GM23338 (cell line): ENCODE measurements around the gene ST6GALNAC3. TPM values are rescaled to one million over a fixed set of nuclear protein-coding genes. Genes with fewer than 3 reads are reported as not detected.

Experiments used
- ATAC-seq: fragments of 200-7000 bp; cut with Tn5 transposase; 3 replicates; pipeline ENCODE4 v1.9.1; 2020
- DNase-seq: peaks from one replicate; pipeline ENCODE4 v3.0.0-alpha.2; 2015; ENCODE audit warnings: low spot score
- H2AFZ ChIP-seq: fragments of 200-600 bp; sonication (generic); 2 replicates; pipeline ENCODE4 v1.8.0; 2016; ENCODE audit warnings: antibody characterized with exemption, mild to moderate bottlenecking, moderate library complexity
- H3F3A ChIP-seq: fragments of 200-600 bp; sonication (generic); replicated peaks from 2 replicates; pipeline ENCODE4 v1.8.0; 2017; ENCODE audit warnings: antibody characterized with exemption, mixed run types, low read depth
- H3K27ac ChIP-seq: fragments of 200-600 bp; sonication (generic); 2 replicates; pipeline ENCODE4 v1.6.1; 2016; ENCODE audit warnings: low read depth
- H3K27me3 ChIP-seq: fragments of 200-600 bp; sonication (generic); 2 replicates; pipeline ENCODE4 v1.8.0; 2016; ENCODE audit warnings: mild to moderate bottlenecking, mixed run types, moderate library complexity; ENCODE audit not compliant: insufficient read depth
- H3K36me3 ChIP-seq: fragments of 200-600 bp; sonication (generic); 2 replicates; pipeline ENCODE4 v1.8.0; 2016; ENCODE audit warnings: mild to moderate bottlenecking; ENCODE audit not compliant: insufficient read depth
- H3K4me1 ChIP-seq: fragments of 200-600 bp; sonication (generic); 2 replicates; pipeline ENCODE4 v1.8.0; 2016; ENCODE audit warnings: mild to moderate bottlenecking, moderate library complexity; ENCODE audit not compliant: insufficient read depth
- H3K4me2 ChIP-seq: fragments of 200-600 bp; sonication (generic); 2 replicates; pipeline ENCODE4 v1.7.1; 2017; ENCODE audit warnings: mixed run types
- H3K4me3 ChIP-seq: fragments of 200-600 bp; sonication (generic); 2 replicates; pipeline ENCODE4 v1.6.1; 2016; ENCODE audit warnings: mixed run types
- H3K79me2 ChIP-seq: fragments of 200-600 bp; sonication (generic); replicated peaks from 2 replicates; pipeline ENCODE4 v1.8.0; 2017; ENCODE audit warnings: mild to moderate bottlenecking; ENCODE audit not compliant: insufficient read depth
- H3K9me2 ChIP-seq: fragments of 200-600 bp; sonication (generic); 2 replicates; pipeline ENCODE4 v1.8.0; 2017; ENCODE audit not compliant: insufficient read depth
- H4K20me1 ChIP-seq: fragments of 200-600 bp; sonication (generic); replicated peaks from 2 replicates; pipeline ENCODE4 v1.8.0; 2017; ENCODE audit warnings: mild to moderate bottlenecking; ENCODE audit not compliant: insufficient read depth
- H3K27ac Mint-ChIP-seq: 2 replicates; pipeline ENCODE4 v1.8.0; 2020; ENCODE audit warnings: inconsistent platforms, mild to moderate bottlenecking, moderate library complexity, mixed read lengths
- H3K27me3 Mint-ChIP-seq: 3 replicates; pipeline ENCODE4 v1.8.0; 2022; ENCODE audit warnings: low read depth, mild to moderate bottlenecking, moderate library complexity, mixed read lengths, inconsistent platforms; ENCODE audit not compliant: insufficient read depth, poor library complexity
- H3K36me3 Mint-ChIP-seq: 3 replicates; pipeline ENCODE4 v1.8.0; 2021; ENCODE audit warnings: low read depth, mild to moderate bottlenecking, inconsistent platforms, moderate library complexity, mixed read lengths
- H3K4me1 Mint-ChIP-seq: 3 replicates; pipeline ENCODE4 v1.8.0; 2020; ENCODE audit warnings: mild to moderate bottlenecking, inconsistent platforms, mixed read lengths
- H3K4me3 Mint-ChIP-seq: 3 replicates; pipeline ENCODE4 v1.8.0; 2021; ENCODE audit warnings: moderate library complexity, mild to moderate bottlenecking, inconsistent platforms, mixed read lengths
- H3K9me3 Mint-ChIP-seq: 3 replicates; pipeline ENCODE4 v1.8.0; 2020; ENCODE audit warnings: moderate library complexity, mild to moderate bottlenecking, inconsistent platforms, mixed read lengths
- CREB1 ChIP-seq: fragments of 250-450 bp; sonication (Bioruptor Pico); IDR thresholded peaks from 2 replicates; pipeline ENCODE4 v1.5.0; 2020; ENCODE audit warnings: low read depth, mild to moderate bottlenecking, moderate library complexity
- ETS1 ChIP-seq: IDR thresholded peaks from 2 replicates; pipeline ENCODE4 v1.6.1; 2016; ENCODE audit warnings: antibody characterized with exemption
- EZH2 ChIP-seq: fragments of 200-600 bp; sonication (generic); IDR thresholded peaks from one replicate; pipeline ENCODE4 v1.8.0; 2017; ENCODE audit warnings: antibody characterized with exemption, mild to moderate bottlenecking, low read depth; ENCODE audit not compliant: unreplicated experiment
- EZH2phosphoT487 ChIP-seq: fragments of 200-600 bp; sonication (generic); IDR thresholded peaks from one replicate; pipeline ENCODE4 v1.8.1; 2018; ENCODE audit warnings: antibody characterized with exemption; ENCODE audit not compliant: unreplicated experiment
- JUNB ChIP-seq: IDR thresholded peaks from one replicate; pipeline ENCODE4 v1.6.1; 2016; ENCODE audit warnings: antibody characterized with exemption; ENCODE audit not compliant: unreplicated experiment
- NANOG ChIP-seq: IDR thresholded peaks from 2 replicates; pipeline ENCODE4 v1.6.1; 2016; ENCODE audit warnings: antibody characterized with exemption, borderline replicate concordance
- POLR2AphosphoS5 ChIP-seq: IDR thresholded peaks from 2 replicates; pipeline ENCODE4 v1.6.1; 2016; ENCODE audit warnings: antibody characterized with exemption, low read depth
- STAT1 ChIP-seq: IDR thresholded peaks from one replicate; pipeline ENCODE4 v1.6.1; 2016; ENCODE audit warnings: antibody characterized with exemption; ENCODE audit not compliant: unreplicated experiment
- ZNF114 ChIP-seq: fragments of 250-450 bp; sonication (Bioruptor Pico); IDR thresholded peaks from 2 replicates; pipeline ENCODE4 v1.5.0; 2020; ENCODE audit warnings: mild to moderate bottlenecking, moderate library complexity
- ZNF331 ChIP-seq: fragments of 250-450 bp; sonication (Bioruptor Pico); IDR thresholded peaks from 2 replicates; pipeline ENCODE4 v1.5.0; 2020; ENCODE audit warnings: low read depth, mild to moderate bottlenecking, moderate library complexity
- polyA plus RNA-seq: library from polyadenylated mRNA; unstranded; fragments of >200 nt; fragmentation: Nextera tagmentation; extraction: Ambion mirVana; gene quantifications from 2 replicates; pipeline ENCODE4 v1.2.1, GENCODE V29; 2016
- total RNA-seq: library from RNA; depleted of rRNA; stranded (reverse); fragments of >200 nt; shearing (Covaris generic); gene quantifications from 2 replicates; pipeline ENCODE4 v1.2.3, GENCODE V29; 2014
- TF ChIP-seq, protein P1 (sequence below), 2 experiments: fragments of 200-600 bp in 1 of 2; sonication (generic) in 1 of 2; conservative IDR thresholded peaks; 2 replicates each; pipeline versions ENCODE4 v1.5.1 to v1.6.1; 2016 to 2017; ENCODE audit warnings: antibody characterized with exemption in 2 of 2, low read depth in 2 of 2, mild to moderate bottlenecking in 2 of 2, moderate library complexity in 1 of 2
- TF ChIP-seq, protein P2 (sequence below): fragments of 250-450 bp; sonication (Bioruptor Pico); IDR thresholded peaks from 2 replicates; pipeline ENCODE4 v1.5.0; 2020; ENCODE audit warnings: mild to moderate bottlenecking, moderate library complexity
- TF ChIP-seq, protein P3 (sequence below): IDR thresholded peaks from one replicate; pipeline ENCODE4 v1.6.1; 2018; ENCODE audit warnings: antibody characterized with exemption; ENCODE audit not compliant: unreplicated experiment

ST6GALNAC3 gene
- total and polyA plus RNA-seq, 2 experiments from 2014 or later, result 4.7 to 11.6 TPM

GRCh38 chr1:76231320-76231719, 156.8 kb downstream of the ST6GALNAC3 start (continued):
- TF ChIP-seq, protein P1, sequence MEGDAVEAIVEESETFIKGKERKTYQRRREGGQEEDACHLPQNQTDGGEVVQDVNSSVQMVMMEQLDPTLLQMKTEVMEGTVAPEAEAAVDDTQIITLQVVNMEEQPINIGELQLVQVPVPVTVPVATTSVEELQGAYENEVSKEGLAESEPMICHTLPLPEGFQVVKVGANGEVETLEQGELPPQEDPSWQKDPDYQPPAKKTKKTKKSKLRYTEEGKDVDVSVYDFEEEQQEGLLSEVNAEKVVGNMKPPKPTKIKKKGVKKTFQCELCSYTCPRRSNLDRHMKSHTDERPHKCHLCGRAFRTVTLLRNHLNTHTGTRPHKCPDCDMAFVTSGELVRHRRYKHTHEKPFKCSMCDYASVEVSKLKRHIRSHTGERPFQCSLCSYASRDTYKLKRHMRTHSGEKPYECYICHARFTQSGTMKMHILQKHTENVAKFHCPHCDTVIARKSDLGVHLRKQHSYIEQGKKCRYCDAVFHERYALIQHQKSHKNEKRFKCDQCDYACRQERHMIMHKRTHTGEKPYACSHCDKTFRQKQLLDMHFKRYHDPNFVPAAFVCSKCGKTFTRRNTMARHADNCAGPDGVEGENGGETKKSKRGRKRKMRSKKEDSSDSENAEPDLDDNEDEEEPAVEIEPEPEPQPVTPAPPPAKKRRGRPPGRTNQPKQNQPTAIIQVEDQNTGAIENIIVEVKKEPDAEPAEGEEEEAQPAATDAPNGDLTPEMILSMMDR (conservative IDR thresholded peaks at IDR 0.05; ENCODE audit: low read depth in 2 of 2), result no peak
- no peak for TF ChIP-seq ZNF114 (CRISPR knock-in tag)
- no peak for TF ChIP-seq CREB1
- no peak for TF ChIP-seq STAT1
- TF ChIP-seq ETS1, result no peak
- TF ChIP-seq EZH2, result no peak

- Mint-ChIP-seq H3K27me3 (no peaks in the 10 kb centered on the region), H3K36me3 (peaks cover 12% of the 10 kb centered on the region; the same call in 2 of the 3 replicates), H3K4me3 (no peak overlapping the region), H3K9me3 (no peaks in the 10 kb centered on the region), H3K4me1 (peaks cover 62% of the 10 kb centered on the region), H3K27ac (no peak overlapping the region)
- DNase-seq (no peak), ATAC-seq (no peak)
- Histone ChIP-seq H3K4me2 (no peak overlapping the region), H3K4me3 (no peak overlapping the region), H3K9me2 (peaks cover 10% of the 10 kb centered on the region; the same call in 1 of the 2 replicates), H3K27me3 (no peaks in the 10 kb centered on the region), H3K27ac (no peak overlapping the region), H2AFZ (no peak overlapping the region), H3K4me1 (peaks cover 62% of the 10 kb centered on the region), H4K20me1 (no peaks in the 10 kb centered on the region), H3K79me2 (no peaks in the 10 kb centered on the region), H3F3A (0 out of 2 replicates have a peak, but pooled peaks cover 4% of the 10 kb centered on the region), H3K36me3 (no peaks in the 10 kb centered on the region)
- TF ChIP-seq CREB1 (no peak), JUNB (no peak), ZNF331 (CRISPR knock-in tag) (no peak), POLR2AphosphoS5 (no peak), EZH2 (no peak), STAT1 (no peak), NANOG (no peak), EZH2phosphoT487 (no peak)
- TF ChIP-seq, protein P2, sequence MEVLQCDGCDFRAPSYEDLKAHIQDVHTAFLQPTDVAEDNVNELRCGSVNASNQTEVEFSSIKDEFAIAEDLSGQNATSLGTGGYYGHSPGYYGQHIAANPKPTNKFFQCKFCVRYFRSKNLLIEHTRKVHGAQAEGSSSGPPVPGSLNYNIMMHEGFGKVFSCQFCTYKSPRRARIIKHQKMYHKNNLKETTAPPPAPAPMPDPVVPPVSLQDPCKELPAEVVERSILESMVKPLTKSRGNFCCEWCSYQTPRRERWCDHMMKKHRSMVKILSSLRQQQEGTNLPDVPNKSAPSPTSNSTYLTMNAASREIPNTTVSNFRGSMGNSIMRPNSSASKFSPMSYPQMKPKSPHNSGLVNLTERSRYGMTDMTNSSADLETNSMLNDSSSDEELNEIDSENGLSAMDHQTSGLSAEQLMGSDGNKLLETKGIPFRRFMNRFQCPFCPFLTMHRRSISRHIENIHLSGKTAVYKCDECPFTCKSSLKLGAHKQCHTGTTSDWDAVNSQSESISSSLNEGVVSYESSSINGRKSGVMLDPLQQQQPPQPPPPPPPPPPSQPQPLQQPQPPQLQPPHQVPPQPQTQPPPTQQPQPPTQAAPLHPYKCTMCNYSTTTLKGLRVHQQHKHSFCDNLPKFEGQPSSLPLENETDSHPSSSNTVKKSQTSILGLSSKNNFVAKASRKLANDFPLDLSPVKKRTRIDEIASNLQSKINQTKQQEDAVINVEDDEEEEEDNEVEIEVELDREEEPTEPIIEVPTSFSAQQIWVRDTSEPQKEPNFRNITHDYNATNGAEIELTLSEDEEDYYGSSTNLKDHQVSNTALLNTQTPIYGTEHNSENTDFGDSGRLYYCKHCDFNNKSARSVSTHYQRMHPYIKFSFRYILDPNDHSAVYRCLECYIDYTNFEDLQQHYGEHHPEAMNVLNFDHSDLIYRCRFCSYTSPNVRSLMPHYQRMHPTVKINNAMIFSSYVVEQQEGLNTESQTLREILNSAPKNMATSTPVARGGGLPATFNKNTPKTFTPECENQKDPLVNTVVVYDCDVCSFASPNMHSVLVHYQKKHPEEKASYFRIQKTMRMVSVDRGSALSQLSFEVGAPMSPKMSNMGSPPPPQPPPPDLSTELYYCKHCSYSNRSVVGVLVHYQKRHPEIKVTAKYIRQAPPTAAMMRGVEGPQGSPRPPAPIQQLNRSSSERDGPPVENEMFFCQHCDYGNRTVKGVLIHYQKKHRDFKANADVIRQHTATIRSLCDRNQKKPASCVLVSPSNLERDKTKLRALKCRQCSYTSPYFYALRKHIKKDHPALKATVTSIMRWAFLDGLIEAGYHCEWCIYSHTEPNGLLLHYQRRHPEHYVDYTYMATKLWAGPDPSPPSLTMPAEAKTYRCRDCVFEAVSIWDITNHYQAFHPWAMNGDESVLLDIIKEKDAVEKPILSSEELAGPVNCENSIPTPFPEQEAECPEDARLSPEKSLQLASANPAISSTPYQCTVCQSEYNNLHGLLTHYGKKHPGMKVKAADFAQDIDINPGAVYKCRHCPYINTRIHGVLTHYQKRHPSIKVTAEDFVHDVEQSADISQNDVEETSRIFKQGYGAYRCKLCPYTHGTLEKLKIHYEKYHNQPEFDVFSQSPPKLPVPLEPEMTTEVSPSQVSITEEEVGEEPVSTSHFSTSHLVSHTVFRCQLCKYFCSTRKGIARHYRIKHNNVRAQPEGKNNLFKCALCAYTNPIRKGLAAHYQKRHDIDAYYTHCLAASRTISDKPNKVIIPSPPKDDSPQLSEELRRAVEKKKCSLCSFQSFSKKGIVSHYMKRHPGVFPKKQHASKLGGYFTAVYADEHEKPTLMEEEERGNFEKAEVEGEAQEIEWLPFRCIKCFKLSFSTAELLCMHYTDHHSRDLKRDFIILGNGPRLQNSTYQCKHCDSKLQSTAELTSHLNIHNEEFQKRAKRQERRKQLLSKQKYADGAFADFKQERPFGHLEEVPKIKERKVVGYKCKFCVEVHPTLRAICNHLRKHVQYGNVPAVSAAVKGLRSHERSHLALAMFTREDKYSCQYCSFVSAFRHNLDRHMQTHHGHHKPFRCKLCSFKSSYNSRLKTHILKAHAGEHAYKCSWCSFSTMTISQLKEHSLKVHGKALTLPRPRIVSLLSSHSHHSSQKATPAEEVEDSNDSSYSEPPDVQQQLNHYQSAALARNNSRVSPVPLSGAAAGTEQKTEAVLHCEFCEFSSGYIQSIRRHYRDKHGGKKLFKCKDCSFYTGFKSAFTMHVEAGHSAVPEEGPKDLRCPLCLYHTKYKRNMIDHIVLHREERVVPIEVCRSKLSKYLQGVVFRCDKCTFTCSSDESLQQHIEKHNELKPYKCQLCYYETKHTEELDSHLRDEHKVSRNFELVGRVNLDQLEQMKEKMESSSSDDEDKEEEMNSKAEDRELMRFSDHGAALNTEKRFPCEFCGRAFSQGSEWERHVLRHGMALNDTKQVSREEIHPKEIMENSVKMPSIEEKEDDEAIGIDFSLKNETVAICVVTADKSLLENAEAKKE (CRISPR knock-in tag), result no peak
- TF ChIP-seq, protein P3, sequence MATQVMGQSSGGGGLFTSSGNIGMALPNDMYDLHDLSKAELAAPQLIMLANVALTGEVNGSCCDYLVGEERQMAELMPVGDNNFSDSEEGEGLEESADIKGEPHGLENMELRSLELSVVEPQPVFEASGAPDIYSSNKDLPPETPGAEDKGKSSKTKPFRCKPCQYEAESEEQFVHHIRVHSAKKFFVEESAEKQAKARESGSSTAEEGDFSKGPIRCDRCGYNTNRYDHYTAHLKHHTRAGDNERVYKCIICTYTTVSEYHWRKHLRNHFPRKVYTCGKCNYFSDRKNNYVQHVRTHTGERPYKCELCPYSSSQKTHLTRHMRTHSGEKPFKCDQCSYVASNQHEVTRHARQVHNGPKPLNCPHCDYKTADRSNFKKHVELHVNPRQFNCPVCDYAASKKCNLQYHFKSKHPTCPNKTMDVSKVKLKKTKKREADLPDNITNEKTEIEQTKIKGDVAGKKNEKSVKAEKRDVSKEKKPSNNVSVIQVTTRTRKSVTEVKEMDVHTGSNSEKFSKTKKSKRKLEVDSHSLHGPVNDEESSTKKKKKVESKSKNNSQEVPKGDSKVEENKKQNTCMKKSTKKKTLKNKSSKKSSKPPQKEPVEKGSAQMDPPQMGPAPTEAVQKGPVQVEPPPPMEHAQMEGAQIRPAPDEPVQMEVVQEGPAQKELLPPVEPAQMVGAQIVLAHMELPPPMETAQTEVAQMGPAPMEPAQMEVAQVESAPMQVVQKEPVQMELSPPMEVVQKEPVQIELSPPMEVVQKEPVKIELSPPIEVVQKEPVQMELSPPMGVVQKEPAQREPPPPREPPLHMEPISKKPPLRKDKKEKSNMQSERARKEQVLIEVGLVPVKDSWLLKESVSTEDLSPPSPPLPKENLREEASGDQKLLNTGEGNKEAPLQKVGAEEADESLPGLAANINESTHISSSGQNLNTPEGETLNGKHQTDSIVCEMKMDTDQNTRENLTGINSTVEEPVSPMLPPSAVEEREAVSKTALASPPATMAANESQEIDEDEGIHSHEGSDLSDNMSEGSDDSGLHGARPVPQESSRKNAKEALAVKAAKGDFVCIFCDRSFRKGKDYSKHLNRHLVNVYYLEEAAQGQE, result no peak
These were observed 158.1 kb downstream of the ST6GALNAC3 start for GRCh38 chr1:76232666-76233065.
